Hepatocyte (in vitro differentiated cells): Measurements from ENCODE around the gene HS1BP3.

Source experiments
- EZH2 ChIP-seq: fragments of 200-600 bp; sonication (generic); IDR thresholded peaks from 2 replicates; pipeline ENCODE4 v1.6.1; 2016; ENCODE audit warnings: antibody characterized with exemption, mild to moderate bottlenecking, borderline replicate concordance
- TF ChIP-seq, protein P1 (sequence below): fragments of 200-600 bp; sonication (generic); IDR thresholded peaks from 2 replicates; pipeline ENCODE4 v1.5.1; 2016; ENCODE audit warnings: antibody characterized with exemption, mild to moderate bottlenecking; ENCODE audit not compliant: poor library complexity

DNA sequence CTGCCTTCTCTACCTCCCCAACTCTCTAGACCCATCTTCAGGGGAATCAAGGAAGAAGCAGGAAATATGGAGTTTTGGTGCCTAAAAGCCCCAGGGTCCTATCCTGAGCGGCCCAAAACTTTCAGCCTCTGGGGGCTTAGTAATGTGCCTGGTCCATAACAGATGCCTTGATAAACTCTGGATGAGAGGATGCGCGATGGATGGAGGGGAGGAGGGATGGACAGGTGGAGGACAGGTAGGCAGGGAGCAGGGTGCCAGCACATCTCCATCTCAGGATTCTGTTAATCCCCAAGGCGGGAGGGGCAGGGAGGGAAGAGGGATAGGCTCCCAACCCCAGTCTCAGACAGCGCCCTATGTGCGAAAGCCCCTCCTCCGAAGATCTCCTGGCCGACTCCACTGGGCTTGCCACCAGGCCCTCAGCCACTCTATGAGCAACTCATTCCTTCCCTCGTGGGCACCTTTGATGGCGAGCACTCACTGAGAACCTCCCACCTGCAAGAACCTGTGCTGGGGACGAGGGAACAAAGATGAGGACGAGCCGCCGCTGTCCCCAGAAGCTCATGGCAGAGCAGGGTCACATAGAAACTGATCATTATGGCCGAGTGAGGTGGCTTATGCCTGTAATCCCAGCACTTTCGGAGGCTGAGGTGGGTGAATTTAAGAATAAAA is 23.1 kb downstream of the HS1BP3 start:
- TF ChIP-seq, protein P1, sequence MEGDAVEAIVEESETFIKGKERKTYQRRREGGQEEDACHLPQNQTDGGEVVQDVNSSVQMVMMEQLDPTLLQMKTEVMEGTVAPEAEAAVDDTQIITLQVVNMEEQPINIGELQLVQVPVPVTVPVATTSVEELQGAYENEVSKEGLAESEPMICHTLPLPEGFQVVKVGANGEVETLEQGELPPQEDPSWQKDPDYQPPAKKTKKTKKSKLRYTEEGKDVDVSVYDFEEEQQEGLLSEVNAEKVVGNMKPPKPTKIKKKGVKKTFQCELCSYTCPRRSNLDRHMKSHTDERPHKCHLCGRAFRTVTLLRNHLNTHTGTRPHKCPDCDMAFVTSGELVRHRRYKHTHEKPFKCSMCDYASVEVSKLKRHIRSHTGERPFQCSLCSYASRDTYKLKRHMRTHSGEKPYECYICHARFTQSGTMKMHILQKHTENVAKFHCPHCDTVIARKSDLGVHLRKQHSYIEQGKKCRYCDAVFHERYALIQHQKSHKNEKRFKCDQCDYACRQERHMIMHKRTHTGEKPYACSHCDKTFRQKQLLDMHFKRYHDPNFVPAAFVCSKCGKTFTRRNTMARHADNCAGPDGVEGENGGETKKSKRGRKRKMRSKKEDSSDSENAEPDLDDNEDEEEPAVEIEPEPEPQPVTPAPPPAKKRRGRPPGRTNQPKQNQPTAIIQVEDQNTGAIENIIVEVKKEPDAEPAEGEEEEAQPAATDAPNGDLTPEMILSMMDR: no peak
- no peak for TF ChIP-seq EZH2
